Activated naive CD8-positive, alpha-beta T cell treated with anti-CD3 and anti-CD28 coated beads, Interleukin-2, amount 50 U/mL, for 16 hours (primary cell): ENCODE data around the gene INSIG1.

Source experiments
- DNase-seq: peaks from one replicate; pipeline ENCODE4 v3.0.0-alpha.2; 2020; ENCODE audit warnings: low read depth, low spot score

INSIG1 gene

GRCh38 chr7:155266440-155266839 is 31.2 kb upstream of the INSIG1 start:
- no peak for DNase-seq

GRCh38 chr7:155267023-155267422 is 30.7 kb upstream of the INSIG1 start:
- DNase-seq = no peak

- DNase-seq = no peak
Observed at GRCh38 chr7:155267436-155267835, 30.2 kb upstream of the INSIG1 start.

- DNase-seq = no peak
Observed at GRCh38 chr7:155268211-155268610, 29.5 kb upstream of the INSIG1 start.

- DNase-seq = no peak
Observed at GRCh38 chr7:155268921-155269650, 28.6 kb upstream of the INSIG1 start.

GRCh38 chr7:155269766-155270585 is 27.7 kb upstream of the INSIG1 start:
- no peak for DNase-seq

GRCh38 chr7:155270861-155271260 is 26.8 kb upstream of the INSIG1 start:
- no peak for DNase-seq

- DNase-seq = no peak
Observed at GRCh38 chr7:155274633-155275355, 22.9 kb upstream of the INSIG1 start.

GRCh38 chr7:155276042-155276799 is 21.5 kb upstream of the INSIG1 start:
- DNase-seq = no peak

- no peak for DNase-seq
Observed at GRCh38 chr7:155276800-155277375, 20.8 kb upstream of the INSIG1 start.

GRCh38 chr7:155277385-155277994 is 20.2 kb upstream of the INSIG1 start:
- no peak for DNase-seq

GRCh38 chr7:155278921-155279320 is 18.8 kb upstream of the INSIG1 start:
- DNase-seq = no peak

- no peak for DNase-seq
Observed at GRCh38 chr7:155279787-155280445, 17.8 kb upstream of the INSIG1 start.

GRCh38 chr7:155280446-155281397 is 17.0 kb upstream of the INSIG1 start:
- DNase-seq = no peak

- DNase-seq = no peak
Observed at GRCh38 chr7:155281398-155281969, 16.2 kb upstream of the INSIG1 start.

- DNase-seq = no peak
Observed at GRCh38 chr7:155282671-155283070, 15.0 kb upstream of the INSIG1 start.

GRCh38 chr7:155283565-155284194 is 14.0 kb upstream of the INSIG1 start:
- no peak for DNase-seq
